Glomerular visceral epithelial cell (primary cell): ENCODE measurements around the gene PCAT7.
"Not testable (repeated sequence)": the region's sequence is repeated elsewhere in the genome, so short reads cannot be mapped to it uniquely, and the experiment has no call there.

Experiments used
- DNase-seq: peaks from one replicate; pipeline ENCODE4 v3.0.0-alpha.2; 2016; ENCODE audit errors: extremely low spot score

PCAT7 gene

DNA sequence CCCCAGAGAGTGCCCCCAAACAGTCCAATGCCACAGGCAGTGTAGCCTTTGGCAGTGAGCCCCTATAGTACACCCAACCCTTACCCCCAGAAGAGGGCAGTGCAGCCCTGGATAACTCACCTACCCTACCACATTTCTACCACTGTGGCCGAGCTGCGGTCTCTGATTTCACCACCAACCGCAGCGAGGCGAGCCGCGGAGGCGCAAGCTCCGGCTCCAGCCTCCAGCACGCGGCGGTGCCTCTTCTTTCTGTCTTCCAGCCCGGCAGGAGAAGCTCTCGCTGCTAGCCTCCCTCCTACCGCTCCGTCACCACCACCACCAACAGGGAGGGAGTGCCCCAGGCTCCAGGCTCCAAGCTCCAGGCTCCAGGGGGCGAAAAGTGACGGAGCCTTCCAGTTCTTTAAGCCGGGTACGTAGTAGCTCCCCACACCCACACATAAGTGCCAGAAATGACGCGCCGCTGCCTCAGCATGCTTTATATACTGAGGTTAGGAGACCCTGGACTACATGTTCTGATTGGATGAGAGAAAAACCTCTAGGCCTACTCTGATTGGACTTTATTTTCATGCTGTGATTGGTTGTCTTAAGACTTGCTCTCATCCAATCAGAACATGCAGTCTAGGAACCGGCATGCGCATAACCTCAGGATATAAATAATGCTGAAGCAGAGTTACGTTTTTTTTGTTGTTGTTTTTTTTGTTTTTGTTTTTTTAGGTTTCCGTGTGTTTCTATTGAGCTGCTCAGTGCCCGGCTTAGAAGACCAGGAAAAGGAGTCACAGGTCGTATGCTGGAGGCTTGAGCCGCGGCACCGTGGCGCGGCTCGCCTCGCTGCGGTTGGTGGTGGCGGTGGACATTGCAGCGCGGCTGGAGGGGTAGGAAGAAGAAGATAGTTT, at the start of gene PCAT7:
PCAT7 (plus strand) TSS at position 645 of the 893 bp plus-strand sequence.
- DNase-seq, result peak; percentile 85

DNA sequence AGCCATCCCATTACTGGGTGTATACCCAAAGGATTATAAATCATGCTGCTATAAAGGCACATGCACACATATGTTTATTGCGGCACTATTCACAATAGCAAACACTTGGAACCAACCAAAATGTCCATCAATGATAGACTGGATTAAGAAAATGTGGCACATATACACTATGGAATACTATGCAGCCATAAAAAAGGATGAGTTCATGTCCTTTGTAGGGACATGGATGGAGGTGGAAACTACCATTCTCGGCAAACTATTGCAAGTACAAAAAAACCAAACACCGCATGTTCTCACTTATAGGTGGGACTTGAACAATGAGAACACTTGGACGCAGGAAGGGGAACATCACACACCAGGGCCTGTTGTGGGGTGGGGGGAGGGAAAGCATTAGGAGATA, 48.5 kb upstream of the PCAT7 start:
- not testable (repeated sequence) for DNase-seq

DNA sequence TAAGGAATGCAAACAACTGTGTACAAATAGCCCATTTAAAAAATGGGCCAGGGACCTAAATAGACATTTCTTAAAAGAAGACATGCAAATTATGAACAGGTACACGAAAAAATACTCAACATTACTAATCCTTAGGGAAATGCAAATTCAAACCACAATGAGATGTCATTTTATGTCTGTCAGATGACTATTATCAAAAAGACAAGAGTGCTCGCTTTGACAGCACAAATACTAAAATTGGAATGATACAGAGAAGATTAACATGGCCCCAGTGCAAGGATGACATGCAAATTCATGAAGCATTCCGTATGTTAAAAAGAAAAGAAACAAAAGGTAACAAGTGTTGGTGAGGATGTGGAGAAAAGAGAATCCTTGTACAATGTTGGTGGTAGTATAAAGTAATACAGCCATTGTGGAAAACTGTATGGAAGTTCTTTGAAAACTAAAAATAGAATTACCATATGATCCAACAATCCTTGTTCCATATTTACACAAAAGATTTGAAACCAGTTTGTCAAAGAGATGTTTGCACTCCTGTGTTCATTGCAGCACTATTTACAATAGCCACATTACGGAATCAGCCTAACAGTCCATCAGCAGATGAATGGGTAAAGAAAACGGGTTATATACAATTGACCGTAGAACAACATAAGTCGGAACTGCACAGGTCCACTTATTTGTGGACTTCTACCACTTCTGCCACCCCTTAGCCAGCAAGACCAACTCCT, 47.2 kb upstream of the PCAT7 start:
- DNase-seq, result no peak

DNA sequence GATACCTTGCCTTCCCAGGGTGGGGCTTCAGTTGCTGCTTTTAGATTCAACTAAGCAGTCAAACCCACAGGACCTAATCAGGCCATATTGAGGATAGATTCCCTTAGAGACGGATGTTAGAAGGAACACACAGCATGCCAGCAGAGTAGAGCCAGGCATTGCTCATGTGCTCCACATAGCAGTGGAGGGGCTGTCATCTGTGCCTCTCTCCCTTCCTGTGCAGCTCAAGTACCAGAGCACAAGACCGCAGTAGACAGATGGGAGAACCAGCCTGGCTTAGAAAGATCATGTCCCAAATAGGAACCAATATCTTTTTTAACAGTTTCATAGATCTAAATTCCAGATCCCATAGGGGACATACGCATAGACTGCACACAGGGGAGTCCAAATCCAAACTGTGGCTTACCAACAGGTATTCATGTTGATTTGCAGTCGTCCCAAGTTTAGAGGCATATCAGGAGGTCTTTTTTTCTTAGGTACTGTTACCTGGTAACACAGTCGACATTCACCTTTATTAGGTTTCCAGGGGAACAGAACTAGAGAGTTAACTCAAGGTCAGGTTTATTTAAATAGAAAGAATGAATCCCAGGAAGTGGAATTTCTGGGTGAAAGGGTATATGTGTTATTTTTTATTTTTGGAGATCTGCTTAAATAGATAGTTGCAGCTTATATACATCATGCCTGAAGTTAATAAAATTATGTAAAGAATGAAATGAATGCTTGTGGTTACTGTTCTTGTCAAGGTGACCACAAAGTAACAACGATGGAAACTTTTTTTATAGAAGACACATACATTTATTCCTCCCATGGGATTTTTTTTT, 43.5 kb upstream of the PCAT7 start:
- DNase-seq, result no peak

DNA sequence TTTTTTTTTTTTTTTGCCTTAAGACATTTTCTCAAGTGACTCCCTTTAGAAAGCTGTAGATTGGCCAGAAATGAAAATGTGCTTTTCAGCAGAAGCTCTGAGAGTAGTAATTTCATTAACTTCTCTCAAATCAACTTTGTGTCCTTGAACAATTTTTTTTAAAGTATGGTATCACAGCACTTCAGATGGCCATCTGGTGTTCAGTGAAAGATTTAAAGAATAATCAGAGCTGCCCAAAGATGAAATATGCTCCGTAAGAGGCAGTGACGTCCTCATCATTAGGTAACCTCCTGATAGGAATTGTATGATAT, 43.0 kb upstream of the PCAT7 start:
- DNase-seq, result no peak

DNA sequence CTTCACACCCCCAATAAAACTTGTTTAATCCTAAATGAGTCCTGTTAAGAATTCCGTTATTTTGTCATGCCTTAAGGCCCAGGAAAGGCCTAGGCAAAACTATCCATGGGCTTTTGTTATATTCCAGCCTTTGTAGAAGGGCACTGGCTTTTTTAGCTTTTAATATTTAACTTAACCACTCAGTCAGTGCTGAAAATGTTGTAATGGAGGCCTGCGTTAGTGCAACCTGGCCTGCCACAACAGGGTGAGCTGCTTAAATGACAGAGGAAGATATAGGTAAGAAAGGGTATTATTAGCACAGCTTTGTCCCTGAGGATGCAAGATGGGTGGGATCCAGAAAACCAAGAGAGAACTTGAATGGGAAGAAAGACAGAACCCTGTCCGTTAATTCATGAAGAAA, 40.2 kb upstream of the PCAT7 start:
- no peak for DNase-seq

DNA sequence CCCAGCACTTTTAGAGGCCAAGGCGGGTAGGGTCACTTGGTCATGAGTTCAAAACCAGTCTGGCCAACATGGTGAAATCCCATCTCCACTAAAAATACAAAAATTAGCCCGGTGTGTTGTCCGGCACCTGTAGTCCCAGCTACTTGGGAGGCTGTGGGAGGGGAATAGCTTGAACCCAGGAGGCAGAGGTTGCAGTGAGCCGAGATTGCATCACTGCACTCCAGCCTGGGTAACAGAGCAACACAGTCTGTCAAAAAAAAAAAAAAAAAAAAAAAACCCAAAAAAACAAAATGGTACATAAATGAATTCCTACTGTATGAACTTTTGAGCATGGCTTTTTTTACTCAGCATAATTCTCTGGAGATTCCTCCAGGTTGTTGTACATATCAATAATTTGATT, 37.6 kb upstream of the PCAT7 start:
- DNase-seq, result no peak

DNA sequence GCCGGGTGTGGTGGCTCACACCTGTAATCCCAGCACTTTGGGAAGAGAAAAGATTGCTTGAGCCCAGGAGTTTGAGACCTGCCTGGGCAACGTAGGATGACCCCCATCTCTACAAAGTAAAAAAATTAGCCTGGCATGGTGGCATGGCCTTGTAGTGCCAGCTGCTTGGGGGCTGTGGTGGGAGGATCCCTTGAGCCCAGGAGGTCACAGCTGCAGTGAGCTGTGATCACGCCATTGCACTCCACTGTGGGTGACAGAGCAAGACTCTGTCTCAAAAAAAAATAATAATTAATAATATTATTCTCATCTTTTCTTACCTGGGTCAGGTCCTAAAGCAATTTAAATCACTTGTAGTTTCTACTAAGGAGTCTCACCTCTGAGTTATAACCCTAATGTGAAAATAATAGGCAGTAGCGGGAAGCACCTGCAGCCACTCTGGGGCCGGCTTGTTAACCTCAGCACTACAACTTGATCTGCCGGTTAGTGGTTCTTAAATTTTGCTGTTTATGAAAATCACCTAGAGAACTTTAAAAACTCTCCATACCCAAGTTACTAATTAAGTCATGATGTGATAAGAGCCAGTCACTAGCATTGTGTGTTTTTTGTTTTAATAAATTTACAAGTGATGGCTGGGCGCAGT, 29.4 kb upstream of the PCAT7 start:
- DNase-seq, result no peak

DNA sequence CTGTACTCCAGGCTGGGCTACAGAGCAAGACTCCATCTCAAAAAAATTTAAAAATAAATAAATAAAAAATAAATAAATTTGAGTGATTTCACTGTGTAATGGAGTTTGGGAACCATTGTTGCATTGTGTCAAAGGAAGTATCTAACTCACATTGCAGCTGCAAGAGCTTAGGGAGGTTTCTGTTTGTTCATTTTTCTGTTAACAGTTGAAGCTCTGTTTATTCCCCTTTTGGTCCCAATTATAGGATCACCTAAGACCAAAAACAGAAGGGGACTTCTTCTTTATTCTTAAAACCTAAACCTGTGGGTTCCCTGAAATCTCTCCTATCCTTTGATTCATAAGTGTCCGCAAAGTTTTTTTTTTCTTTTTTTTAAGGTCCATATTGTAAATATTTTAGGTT, 28.6 kb upstream of the PCAT7 start:
- no peak for DNase-seq

DNA sequence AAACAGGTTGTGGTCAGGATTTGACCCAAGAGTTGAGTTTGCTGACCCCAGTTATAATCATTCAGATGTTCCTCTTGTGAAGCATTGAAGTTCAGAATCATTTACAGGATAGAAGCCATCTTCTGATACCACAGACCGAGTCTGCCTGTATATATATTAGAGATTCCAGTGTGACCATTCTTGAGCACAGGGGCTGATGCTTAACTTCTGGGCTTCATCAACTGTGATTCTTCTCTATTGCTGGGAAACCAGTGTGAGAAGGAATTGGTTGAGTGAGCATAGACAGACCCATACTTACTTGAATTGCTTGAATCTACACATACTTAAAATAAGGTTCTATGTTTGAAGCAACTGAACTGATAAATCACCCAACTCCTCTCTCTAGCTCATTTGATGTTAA, 27.9 kb upstream of the PCAT7 start:
- no peak for DNase-seq

DNA sequence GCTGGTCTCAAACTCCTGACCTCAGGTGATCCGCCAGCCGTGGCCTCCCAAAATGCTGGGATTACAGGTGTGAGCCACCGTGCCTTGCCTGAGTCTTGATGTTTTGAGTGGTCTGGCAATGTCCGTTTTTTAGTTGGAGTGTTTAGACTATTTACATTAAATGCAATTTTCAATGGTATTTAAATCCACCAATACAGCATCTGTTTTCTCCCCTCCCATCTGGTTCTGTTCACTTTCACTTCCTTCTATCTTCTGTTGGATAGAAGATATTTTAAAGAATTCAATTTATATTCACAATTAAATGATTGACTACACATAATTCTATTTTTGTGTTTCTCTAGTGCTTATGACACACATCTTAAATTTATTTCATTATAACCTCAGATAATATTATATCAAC, 26.0 kb upstream of the PCAT7 start:
- DNase-seq, result no peak

DNA sequence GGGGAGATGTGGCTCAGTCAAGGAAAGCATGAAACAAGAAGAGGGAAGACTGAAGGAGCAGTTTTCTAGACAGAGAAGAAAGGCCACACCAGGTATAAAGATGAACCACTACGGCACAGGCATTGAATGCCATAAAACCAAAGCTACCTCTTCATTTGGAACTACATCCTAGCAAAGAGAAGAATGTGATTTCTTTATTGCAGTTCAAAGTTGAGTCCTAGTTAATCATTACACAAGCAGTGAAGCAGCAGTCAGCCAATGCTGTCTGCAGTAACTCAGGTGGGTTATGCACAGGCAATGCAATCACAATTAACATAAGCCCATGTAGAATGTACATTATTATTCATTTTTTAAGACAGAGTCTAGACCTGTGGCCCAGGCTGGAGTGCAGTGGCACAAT, 21.7 kb upstream of the PCAT7 start:
- no peak for DNase-seq

DNA sequence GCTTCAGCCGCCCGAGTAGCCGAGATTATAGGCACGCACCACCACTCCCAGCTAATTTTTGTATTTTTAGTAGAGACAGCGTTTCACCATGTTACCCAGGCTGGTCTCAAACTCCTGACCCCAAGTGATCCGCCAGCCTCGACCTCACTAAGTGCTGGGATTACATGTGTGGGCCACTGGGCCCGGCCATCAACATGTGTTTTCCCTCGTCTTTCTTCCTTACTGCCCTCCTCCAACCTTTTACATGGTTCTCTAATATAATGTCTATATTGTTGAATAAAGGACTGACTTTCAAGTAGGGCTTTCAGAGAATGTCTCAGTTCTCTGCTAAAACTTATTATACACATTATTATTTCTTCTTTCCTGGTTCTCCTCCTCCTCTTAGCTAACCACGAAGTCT, 21.3 kb upstream of the PCAT7 start:
- DNase-seq, result no peak

DNA sequence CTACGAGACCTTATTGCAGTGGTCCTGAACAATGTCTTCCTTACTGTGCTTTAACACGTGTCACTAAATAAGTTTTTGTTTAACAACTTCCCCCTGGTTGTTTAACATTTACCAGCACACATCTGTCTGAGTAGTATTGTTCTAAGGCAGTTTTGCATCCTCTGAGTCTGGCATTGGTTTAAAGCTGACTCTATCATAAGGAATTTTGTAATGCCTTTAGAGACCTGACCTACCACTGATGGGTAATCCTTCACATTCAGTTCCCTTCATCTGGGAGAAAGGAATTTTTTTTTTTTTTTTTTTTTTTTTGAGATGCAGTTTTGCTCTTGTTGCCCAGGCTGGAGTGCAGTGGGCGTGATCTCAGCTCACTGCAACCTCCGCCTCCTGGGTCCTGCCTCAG, 20.0 kb upstream of the PCAT7 start:
- no peak for DNase-seq

DNA sequence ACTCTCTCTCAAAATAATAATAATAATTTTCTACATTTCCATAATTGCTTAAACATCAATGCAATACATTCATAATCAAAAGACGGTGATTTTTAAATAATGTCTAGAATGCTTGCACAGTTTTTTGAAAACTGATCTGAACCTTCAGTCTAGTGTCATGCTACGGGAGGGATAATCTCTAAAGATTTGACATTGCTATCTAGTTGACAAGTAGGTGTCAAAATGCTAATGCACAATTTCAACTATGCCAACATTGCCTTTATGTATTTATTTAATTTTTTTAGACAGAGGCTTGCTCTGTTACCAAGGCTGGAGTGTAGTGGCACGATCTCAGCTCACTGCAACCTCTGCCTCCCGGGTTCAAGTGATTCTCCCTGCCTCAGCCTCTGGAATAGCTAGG, 16.0 kb upstream of the PCAT7 start:
- DNase-seq, result no peak

DNA sequence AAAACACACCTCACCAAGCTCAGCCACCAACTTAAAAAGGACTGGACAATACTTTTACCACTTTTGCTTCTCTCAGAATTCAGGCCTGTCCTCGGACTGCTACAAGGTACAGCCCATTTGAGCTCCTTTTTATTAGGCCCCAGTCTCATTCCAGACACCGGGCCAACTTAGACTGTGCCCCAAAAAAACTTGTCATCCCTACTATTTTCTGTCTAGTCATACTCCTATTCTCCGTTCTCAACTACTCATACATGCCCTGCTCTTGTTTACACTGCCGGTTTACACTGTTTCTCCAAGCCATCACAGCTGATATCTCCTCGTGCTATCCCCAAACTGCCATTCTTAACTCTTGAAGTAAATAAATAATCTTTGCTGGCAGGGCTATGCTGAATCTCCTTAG, 10.5 kb upstream of the PCAT7 start:
- not testable (repeated sequence) for DNase-seq

DNA sequence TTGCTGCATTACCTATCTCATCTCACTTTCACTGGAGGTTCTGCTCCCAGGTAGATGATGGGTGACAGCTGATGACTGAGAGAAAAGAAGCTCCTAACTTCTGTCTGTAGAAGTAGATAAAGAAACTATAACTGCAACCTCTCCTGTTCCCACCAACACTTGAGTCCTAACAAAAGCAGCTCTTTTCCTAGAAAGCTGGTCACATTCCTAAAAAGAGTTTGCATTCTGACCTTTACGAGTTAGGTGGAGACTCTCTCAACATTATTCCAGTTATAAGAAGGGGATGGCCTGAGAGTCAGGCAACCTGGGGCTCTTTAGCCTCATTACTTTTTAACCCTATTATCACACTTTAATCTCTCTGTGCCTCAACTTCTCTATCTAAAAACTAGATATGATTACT, 8.9 kb upstream of the PCAT7 start:
- no peak for DNase-seq

DNA sequence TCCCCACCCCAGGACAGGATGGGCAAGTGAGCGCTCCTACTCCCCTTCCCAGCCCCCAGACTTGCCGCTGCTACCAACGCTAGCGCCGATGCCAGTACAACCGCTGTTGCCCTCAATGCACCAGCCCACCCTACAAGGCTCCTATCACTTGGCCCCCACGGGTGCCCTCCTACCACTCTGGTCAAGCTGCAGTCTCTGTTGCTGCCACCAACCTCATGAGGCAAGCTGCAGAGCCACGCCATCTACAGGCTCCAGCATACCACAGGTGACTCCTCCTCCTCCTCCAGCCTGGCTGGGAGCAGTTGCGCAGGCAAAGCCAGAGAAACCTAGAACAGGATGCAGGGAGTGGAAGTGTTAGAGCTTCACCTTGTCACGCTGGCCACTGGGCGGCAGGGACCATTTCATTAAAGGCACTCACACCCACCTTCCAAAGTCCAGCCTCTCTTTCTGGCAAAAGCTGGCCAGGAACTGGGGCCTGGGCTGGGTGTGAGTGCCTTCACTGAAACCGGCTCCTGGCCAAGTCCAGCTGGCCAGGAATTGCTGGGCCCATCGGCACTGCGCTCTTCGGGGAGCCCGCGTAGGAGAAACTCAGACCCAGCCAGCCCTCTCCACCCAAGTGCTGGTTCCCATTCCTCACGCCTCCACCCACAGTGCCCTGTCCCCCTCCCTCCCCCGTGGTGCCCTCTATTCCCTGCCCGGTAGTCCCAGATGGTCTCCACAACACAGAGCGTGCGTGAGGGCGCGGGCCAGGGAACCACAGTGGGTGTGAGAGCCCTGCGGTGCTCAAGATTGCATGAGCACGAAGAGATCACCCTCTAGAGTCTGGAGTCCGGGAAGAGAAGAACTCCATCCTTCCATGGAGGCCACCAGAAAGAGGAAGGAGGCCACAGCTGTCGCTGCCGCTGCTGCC, 1.6 kb upstream of the PCAT7 start:
- no peak for DNase-seq

DNA sequence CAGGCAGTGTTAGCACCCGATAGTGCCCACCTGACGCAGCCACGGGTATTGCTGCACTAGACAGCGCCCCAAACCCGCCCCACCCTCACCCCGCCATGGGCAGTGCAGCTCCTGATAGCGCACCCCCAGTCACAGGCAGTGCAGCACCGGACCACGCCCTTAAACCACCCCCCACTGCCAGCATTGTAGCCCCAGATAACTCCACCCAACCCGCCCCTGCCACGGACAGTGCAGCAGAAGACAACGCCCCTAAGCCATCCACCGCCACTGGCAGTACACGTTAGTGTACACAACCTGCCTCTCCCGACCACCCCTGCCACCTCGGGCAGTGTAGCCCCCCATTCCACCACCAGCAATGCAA, 825 bp upstream of the PCAT7 start:
- no peak for DNase-seq

DNA sequence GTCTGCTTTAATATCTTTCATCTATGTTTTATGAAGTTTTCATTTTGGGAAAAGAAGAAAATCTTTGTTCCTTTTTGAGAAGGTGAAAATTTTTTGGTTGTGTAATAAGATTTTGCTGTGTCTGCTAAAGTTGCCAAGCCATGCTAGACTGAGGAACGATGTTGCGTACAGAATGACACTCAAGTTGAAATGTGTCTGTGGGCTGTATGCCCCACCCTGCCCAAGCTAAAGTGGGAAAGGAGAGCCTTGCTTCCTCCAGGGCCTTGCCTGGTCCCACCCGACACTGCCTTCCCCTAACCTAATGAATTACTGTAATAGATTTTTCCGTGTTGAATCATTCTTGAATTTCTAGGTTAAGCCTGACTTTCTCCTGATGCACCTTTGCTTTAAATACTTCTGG, 2.5 kb downstream of the PCAT7 start:
- no peak for DNase-seq

DNA sequence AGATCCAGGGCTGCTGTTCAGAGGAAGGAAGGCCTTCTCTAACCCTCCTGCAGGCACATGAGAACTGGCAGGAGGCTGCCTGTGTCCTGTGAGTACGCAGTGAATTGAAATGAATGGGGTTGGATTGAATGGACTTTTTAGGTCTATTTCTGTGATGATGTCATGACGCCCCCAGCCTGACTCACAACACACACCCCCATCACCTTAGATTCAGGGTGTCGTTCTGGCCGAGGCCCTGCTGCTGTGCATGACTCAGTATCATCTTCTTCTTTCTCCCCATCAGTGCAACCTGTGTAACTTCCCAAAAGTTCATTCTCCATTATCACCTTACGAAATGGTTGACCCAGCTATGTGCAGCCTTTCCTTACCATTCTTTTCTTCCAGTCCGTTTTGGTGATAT, 5.4 kb downstream of the PCAT7 start:
- DNase-seq, result no peak
